ENCODE results near the gene SYNPO.

SYNPO gene

DNA sequence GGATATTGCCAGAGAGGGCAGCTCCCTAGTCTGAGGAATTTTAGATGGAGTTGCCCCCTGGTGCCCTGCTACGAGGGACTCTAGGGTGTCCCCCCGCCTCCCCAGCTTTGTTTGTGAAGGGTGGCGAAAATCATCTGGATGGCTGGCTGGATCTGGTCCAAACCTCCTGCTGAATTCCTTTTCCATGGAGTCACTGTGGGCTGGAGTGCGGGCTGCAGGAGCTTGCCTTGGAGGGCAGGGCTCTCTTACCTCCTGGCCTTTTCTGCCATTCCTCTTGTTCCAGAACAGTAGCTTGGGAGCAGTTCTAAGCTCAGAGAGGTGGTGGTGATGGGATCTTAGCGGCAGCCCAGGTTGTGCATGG lies 2.1 kb downstream of the SYNPO start:
- DNase-seq (ENCODE audit: insufficient read length, low spot score), result no peak
- TF ChIP-seq, protein P1, sequence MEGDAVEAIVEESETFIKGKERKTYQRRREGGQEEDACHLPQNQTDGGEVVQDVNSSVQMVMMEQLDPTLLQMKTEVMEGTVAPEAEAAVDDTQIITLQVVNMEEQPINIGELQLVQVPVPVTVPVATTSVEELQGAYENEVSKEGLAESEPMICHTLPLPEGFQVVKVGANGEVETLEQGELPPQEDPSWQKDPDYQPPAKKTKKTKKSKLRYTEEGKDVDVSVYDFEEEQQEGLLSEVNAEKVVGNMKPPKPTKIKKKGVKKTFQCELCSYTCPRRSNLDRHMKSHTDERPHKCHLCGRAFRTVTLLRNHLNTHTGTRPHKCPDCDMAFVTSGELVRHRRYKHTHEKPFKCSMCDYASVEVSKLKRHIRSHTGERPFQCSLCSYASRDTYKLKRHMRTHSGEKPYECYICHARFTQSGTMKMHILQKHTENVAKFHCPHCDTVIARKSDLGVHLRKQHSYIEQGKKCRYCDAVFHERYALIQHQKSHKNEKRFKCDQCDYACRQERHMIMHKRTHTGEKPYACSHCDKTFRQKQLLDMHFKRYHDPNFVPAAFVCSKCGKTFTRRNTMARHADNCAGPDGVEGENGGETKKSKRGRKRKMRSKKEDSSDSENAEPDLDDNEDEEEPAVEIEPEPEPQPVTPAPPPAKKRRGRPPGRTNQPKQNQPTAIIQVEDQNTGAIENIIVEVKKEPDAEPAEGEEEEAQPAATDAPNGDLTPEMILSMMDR (IDR thresholded peaks at IDR 0.05; ENCODE audit: insufficient read depth, missing control alignments), result no peak
- FAIRE-seq, result no peak

DNA sequence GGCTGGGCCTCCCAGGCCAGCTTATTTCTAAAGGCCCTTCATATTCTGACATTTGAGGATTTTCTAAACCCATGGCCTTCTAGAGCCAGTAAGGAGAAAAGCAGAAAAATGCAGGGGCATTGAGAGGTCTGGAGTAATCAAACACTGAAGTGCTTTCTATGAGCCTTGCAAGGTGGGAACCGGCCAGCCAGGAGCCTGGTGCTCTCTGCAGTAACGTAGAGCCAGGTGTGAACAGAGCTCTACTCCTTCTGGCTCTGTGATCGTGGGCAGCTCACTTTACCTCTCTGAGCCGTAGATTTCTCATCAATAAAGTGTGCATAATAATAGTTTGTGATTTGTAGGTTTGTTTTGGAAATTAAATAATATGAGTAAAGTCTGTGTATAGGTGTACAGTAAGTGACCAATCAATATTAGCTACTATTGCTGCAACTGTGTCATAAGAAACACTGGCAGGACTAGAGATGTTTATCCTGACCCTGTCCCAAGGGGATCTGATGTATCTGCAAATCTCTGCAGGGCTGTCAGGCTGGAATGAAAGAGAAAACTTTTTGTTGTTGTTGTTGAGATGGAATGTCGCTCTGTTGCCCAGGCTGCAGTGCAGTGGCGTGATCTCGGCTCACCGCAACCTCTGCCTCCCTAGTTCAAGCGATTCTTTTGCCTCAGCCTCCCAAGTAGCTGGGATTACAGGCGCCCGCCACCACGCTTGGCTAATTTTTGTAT lies 2.7 kb downstream of the SYNPO start:
- TF ChIP-seq, protein P1 (IDR thresholded peaks at IDR 0.05; ENCODE audit: insufficient read depth, missing control alignments), result no peak
- FAIRE-seq (no peak), DNase-seq (ENCODE audit: insufficient read length, low spot score) (no peak)

DNA sequence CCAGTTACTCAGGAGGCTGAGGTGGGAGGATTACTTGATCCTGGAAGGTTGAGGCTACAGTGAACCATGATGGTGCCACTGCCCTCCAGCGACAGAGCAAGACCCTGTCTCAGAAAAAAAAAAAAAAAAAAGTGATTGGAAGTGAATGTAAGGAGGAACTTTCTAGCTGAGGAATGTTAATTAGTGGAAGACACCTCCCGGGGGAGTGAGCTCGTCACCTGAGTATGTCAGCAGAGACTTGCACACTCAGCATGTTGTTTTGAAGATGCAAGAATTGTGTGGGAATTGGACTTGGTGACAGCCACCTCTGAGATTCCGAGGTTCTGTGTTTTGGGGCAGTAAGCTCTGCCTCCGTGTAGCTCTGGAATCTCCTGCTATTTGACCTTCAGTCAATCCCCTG lies 3.6 kb downstream of the SYNPO start:
- DNase-seq (ENCODE audit: insufficient read length, low spot score), result no peak
- TF ChIP-seq, protein P1 (IDR thresholded peaks at IDR 0.05; ENCODE audit: insufficient read depth, missing control alignments), result no peak
- no peak for FAIRE-seq

DNA sequence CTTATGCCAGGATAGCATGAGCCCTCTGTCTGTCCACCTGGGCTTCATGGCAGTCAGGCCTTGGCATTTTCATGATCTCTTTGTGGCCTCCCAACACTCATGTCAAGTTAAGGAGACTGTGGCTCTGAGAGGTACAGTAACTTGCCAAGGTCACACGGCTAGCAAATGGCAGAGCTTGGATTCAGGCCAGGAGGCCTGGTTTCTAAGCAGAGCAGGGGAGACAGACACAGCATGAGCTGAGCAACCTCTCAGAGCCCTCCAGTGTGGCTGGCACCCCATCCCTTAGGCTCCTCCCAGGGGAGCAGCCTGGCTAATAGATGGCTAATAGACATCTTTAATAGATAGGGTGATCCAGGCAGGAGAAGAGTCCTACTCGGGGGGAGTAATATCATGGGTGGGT lies 4.1 kb downstream of the SYNPO start:
- TF ChIP-seq, protein P1 (IDR thresholded peaks at IDR 0.05; ENCODE audit: insufficient read depth, missing control alignments), result no peak
- no peak for FAIRE-seq
- no peak for DNase-seq (ENCODE audit: insufficient read length, low spot score)

DNA sequence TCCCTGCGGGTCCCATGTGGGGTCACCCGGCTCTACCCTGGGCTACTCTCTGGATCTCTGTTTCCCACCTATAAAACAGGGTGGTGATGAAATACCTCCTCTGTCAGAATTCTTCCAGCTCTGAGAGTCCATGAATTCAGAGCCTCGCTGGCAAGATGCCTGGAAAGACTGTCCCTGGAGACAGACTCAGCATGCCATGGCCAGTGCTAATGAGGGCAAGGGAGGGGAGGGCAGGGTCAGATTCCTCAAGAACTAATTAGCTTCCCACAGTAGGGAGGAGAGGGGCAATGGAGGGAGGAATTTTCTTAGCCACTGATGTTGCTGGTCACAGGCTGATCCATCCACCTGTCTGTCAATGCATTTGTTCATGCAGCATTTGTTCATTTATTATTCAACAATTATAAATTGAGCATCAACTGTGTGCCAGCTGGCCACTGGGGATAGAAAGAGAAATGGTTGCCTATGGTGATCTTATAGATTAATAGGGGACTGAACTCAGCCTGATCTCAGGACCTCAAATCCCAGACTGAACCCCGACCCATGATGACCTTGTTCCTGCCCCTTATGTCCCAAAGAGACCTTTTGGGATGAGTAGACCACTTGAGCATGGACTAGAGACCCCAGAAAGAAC lies 4.7 kb downstream of the SYNPO start:
- DNase-seq (ENCODE audit: insufficient read length, low spot score) (no peak), FAIRE-seq (no peak)
- TF ChIP-seq, protein P1 (IDR thresholded peaks at IDR 0.05; ENCODE audit: insufficient read depth, missing control alignments), result no peak

DNA sequence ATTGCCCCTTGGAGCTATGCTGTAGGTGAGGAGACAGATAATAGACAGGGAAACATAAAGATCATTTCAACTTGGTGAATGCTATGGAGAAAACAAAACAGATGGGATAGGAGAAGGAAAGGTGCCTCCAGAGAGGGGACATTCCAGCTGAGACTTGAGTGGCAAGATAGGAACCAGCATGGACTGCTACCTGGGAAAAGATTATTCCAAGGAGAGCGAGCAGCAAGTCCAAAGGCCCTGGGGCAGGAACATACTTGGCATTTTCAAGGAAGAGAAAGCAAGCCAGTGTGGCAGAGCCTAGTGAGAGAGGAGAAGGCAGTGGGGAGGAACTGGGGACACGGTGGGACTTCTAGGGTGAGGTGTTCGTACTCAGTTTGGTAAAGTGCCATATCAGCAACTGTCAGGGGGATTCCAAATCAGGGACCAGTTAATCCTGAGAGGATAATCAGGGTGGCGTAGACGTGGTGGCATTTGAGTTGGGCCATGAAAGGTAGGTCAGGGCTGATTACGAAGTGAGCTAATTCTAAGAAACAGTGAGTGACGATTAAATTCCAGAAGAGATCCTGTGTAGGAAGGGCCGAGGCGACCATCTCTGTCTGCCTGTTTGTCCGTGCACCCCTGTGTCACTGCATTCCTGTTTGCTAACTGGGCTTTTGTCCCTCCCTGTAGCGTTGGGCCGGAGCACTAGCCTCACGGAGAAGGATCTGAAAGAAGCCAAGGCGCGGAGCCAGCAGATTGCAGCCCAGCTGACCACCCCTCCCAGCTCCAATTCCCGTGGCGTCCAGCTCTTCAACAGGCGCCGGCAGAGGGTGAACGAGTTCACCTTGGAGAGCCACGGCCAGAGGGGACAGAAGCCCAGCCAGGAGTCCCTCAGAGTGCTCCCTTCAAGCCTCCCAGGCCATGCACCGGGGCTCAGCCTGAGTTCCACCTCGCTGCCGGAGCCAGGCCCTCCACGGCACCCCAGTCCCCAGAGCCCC lies 7.1 kb downstream of the SYNPO start:
- TF ChIP-seq, protein P1 (IDR thresholded peaks at IDR 0.05; ENCODE audit: insufficient read depth, missing control alignments), result no peak
- no peak for FAIRE-seq
- DNase-seq (ENCODE audit: insufficient read length, low spot score), result no peak

Measured in D721Med (cell line).